Neuronal stem cell (in vitro differentiated cells): ENCODE results near the gene MUC5AC.

Experiments
- DNase-seq: peaks from one replicate; pipeline ENCODE4 v3.0.0-alpha.2; 2013; ENCODE audit warnings: low spot score
- H2AFZ ChIP-seq: one replicate; pipeline ENCODE4 v1.6.1; 2013; ENCODE audit warnings: mild to moderate bottlenecking, low read length, inconsistent platforms
- H2AK5ac ChIP-seq: 2 replicates; pipeline ENCODE4 v1.6.1; 2013; ENCODE audit warnings: low read depth, mild to moderate bottlenecking, inconsistent platforms, low read length, moderate library complexity, mixed read lengths
- H2BK120ac ChIP-seq: 2 replicates; pipeline ENCODE4 v1.6.1; 2013; ENCODE audit warnings: low read depth, mild to moderate bottlenecking, inconsistent platforms, low read length, moderate library complexity, mixed read lengths
- H2BK12ac ChIP-seq: one replicate; pipeline ENCODE4 v1.6.1; 2013; ENCODE audit warnings: low read length, inconsistent platforms
- H2BK15ac ChIP-seq: 2 replicates; pipeline ENCODE4 v1.6.1; 2013; ENCODE audit warnings: mild to moderate bottlenecking, low read length, inconsistent platforms, mixed read lengths
- H2BK5ac ChIP-seq: one replicate; pipeline ENCODE4 v1.6.1; 2013; ENCODE audit warnings: inconsistent platforms, mild to moderate bottlenecking, low read length, moderate library complexity
- H3K14ac ChIP-seq: one replicate; pipeline ENCODE4 v1.6.1; 2013; ENCODE audit warnings: low read length, inconsistent platforms
- H3K18ac ChIP-seq: 2 replicates; pipeline ENCODE4 v1.6.1; 2013; ENCODE audit warnings: low read length, inconsistent platforms
- H3K23ac ChIP-seq: 2 replicates; pipeline ENCODE4 v1.6.1; 2013; ENCODE audit warnings: low read depth, mild to moderate bottlenecking, mixed read lengths, low read length, inconsistent platforms; ENCODE audit not compliant: poor library complexity
- H3K27ac ChIP-seq: replicated peaks from 3 replicates; pipeline ENCODE4 v1.5.1; 2013; ENCODE audit warnings: low read length, inconsistent platforms
- H3K27me3 ChIP-seq, 3 experiments: 2 replicates each; pipeline ENCODE4 v1.6.1; 2013; ENCODE audit warnings: low read length in 3 of 3, mild to moderate bottlenecking in 2 of 3, inconsistent platforms in 1 of 3, low read depth in 1 of 3, mixed read lengths in 1 of 3, moderate library complexity in 1 of 3; ENCODE audit not compliant: control insufficient read depth in 3 of 3, insufficient read depth in 3 of 3
- H3K36me3 ChIP-seq, 2 donors: replicated peaks in 1 of 2; 2 replicates each; pipeline ENCODE4 v1.6.1; 2013; ENCODE audit warnings: low read length in 2 of 2; ENCODE audit not compliant: control insufficient read depth in 2 of 2, insufficient read depth in 2 of 2
- H3K4ac ChIP-seq: 2 replicates; pipeline ENCODE4 v1.6.1; 2013; ENCODE audit warnings: inconsistent platforms, mild to moderate bottlenecking, low read length, moderate library complexity
- H3K4me1 ChIP-seq, 2 donors: 1 replicate in 1 of 2; 2 replicates in 1 of 2; pipeline ENCODE4 v1.6.1; 2013; ENCODE audit warnings: low read length in 2 of 2, low read depth in 1 of 2; ENCODE audit not compliant: control insufficient read depth in 2 of 2, insufficient read depth in 1 of 2
- H3K4me2 ChIP-seq: one replicate; pipeline ENCODE4 v1.6.1; 2013; ENCODE audit warnings: mild to moderate bottlenecking, low read length, inconsistent platforms; ENCODE audit not compliant: insufficient read depth, poor library complexity, severe bottlenecking
- H3K4me3 ChIP-seq, 2 donors: 2 replicates each; pipeline ENCODE4 v1.5.1; 2013; ENCODE audit warnings: low read length in 2 of 2, mild to moderate bottlenecking in 2 of 2, inconsistent platforms in 1 of 2, moderate library complexity in 1 of 2
- H3K79me1 ChIP-seq: one replicate; pipeline ENCODE4 v1.6.1; 2013; ENCODE audit warnings: low read depth, mild to moderate bottlenecking, inconsistent platforms, low read length, moderate library complexity
- H3K9ac ChIP-seq: one replicate; pipeline ENCODE4 v1.6.1; 2013; ENCODE audit warnings: mild to moderate bottlenecking, low read depth, low read length, inconsistent platforms; ENCODE audit not compliant: poor library complexity
- H3K9me3 ChIP-seq, 2 donors: replicated peaks in 1 of 2; 2 replicates each; pipeline versions ENCODE3 to v1.6.1; 2013; ENCODE audit warnings: low read length in 2 of 2, mild to moderate bottlenecking in 2 of 2, inconsistent platforms in 1 of 2, low read depth in 1 of 2, mixed read lengths in 1 of 2, moderate library complexity in 1 of 2; ENCODE audit not compliant: control insufficient read depth in 2 of 2, insufficient read depth in 1 of 2
- H4K8ac ChIP-seq: one replicate; pipeline ENCODE4 v1.6.1; 2013; ENCODE audit warnings: low read depth, mild to moderate bottlenecking, inconsistent platforms, low read length, moderate library complexity
- H4K91ac ChIP-seq: one replicate; pipeline ENCODE4 v1.6.1; 2013; ENCODE audit warnings: low read length, low read depth, mild to moderate bottlenecking, inconsistent platforms; ENCODE audit not compliant: poor library complexity
- WGBS, 2 donors: extraction: QIAGEN DNeasy Blood & Tissue Kit; methylation state at CpG; one replicate each; pipeline ENCODE4 v1.1.7; 2013; ENCODE audit warnings: missing lambda C conversion rate in 2 of 2, mixed read lengths in 1 of 2; ENCODE audit not compliant: insufficient read length in 2 of 2, insufficient replicate concordance in 1 of 2; ENCODE audit errors: extremely low coverage in 2 of 2; 5-methylcytosine and 5-hydroxymethylcytosine counted together

Gene MUC5AC

DNA sequence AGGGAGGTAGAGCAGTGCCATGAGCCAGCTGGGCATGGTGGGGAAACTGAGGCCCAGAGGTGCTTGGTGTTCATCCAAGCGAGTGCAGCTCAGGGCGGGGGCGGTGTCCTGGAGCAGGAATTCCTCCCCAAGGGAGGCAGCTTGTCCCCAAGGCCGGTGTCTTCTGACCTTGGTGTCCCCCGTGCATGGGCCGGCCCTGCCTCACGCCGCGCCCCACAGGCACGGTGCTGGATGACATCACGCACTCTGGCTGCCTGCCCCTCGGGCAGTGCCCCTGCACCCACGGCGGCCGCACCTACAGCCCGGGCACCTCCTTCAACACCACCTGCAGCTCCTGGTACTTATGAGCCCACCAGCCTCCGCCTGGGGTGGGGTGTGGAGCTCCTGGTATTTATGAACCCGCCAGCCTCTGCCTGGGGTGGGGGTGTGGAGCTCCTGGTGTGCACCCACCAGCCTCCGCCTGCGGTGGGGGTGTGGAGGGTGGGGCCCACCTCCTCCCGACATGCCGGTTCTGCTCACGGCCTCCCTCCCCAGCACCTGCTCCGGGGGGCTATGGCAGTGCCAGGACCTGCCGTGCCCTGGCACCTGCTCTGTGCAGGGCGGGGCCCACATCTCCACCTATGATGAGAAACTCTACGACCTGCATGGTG is 71.8 kb downstream of the MUC5AC start:
- no peak overlapping the region for H2BK5ac ChIP-seq
- H2BK12ac ChIP-seq: peak overlapping the region; percentile 22
- peaks cover 0 to 3% (median 0%) of the 10 kb centered on the region in 3 experiments for H3K27me3 ChIP-seq
- no CpG with 5 or more reads among the region's 27 CpGs for WGBS, 2 donors
- peaks cover 4% of the 10 kb centered on the region for H3K79me1 ChIP-seq
- H3K18ac ChIP-seq: peak overlapping the region; percentile 57
- no peak overlapping the region for H3K27ac ChIP-seq
- H3K4me3 ChIP-seq: no peak overlapping the region
- H3K36me3 ChIP-seq: no peaks in the 10 kb centered on the region
- H3K9ac ChIP-seq: peak overlapping the region; percentile 21
- H4K8ac ChIP-seq: no peak overlapping the region
- no peak overlapping the region for H2AFZ ChIP-seq
- peak overlapping the region; percentile 49 for H2BK15ac ChIP-seq
- H4K91ac ChIP-seq: no peak overlapping the region
- H2AK5ac ChIP-seq: peak overlapping the region; percentile 82
- H3K14ac ChIP-seq: peak overlapping the region; percentile 63
- peak overlapping the region; percentile 89 for H3K23ac ChIP-seq
- no peak overlapping the region for H3K4me2 ChIP-seq
- H3K4ac ChIP-seq: no peak overlapping the region
- H3K9me3 ChIP-seq: no peaks in the 10 kb centered on the region
- no peak for DNase-seq
- peaks cover 0 to 5% of the 10 kb centered on the region in 2 donors for H3K4me1 ChIP-seq
- no peak overlapping the region for H2BK120ac ChIP-seq

GRCh38 chr11:1230121-1230455 is 72.3 kb downstream of the MUC5AC start:
- DNase-seq: no peak
- no CpG with 5 or more reads among the region's 5 CpGs for WGBS, 2 donors
- peaks cover 0 to 3% (median 0%) of the 10 kb centered on the region in 3 experiments for H3K27me3 ChIP-seq
- H4K91ac ChIP-seq: no peak overlapping the region
- H3K4me2 ChIP-seq: no peak overlapping the region
- peak overlapping the region; percentile 80 for H3K23ac ChIP-seq
- H3K18ac ChIP-seq: peak overlapping the region; percentile 6
- no peaks in the 10 kb centered on the region for H3K36me3 ChIP-seq
- no peak overlapping the region for H3K14ac ChIP-seq
- peak overlapping the region in 1 of 2 donors; percentile 67 for H3K4me3 ChIP-seq
- no peak overlapping the region for H3K4ac ChIP-seq
- H2BK15ac ChIP-seq: no peak overlapping the region
- H2BK5ac ChIP-seq: no peak overlapping the region
- H2AFZ ChIP-seq: no peak overlapping the region
- H3K4me1 ChIP-seq: peaks cover 0 to under 1% of the 10 kb centered on the region in 2 donors
- H2BK120ac ChIP-seq: no peak overlapping the region
- no peak overlapping the region for H2BK12ac ChIP-seq
- H3K9me3 ChIP-seq: no peaks in the 10 kb centered on the region
- no peak overlapping the region for H4K8ac ChIP-seq
- H3K9ac ChIP-seq: peak overlapping the region; percentile 53
- peaks cover 4% of the 10 kb centered on the region for H3K79me1 ChIP-seq
- no peak overlapping the region for H3K27ac ChIP-seq
- H2AK5ac ChIP-seq: peak overlapping the region; percentile 82

GRCh38 chr11:1230456-1231395 is 73.0 kb downstream of the MUC5AC start:
- Histone ChIP-seq H3K4me2 (no peak overlapping the region), H3K79me1 (peaks cover 3% of the 10 kb centered on the region), H3K14ac (peak overlapping the region; percentile 38), H3K27ac (no peak overlapping the region), H3K27me3 (peaks cover 0 to 3% (median 0%) of the 10 kb centered on the region in 3 experiments), H4K91ac (no peak overlapping the region), H3K4me1 (no peaks in the 10 kb centered on the region), H2BK5ac (no peak overlapping the region), H3K9ac (peak overlapping the region; percentile 53), H2AFZ (no peak overlapping the region), H3K36me3 (no peaks in the 10 kb centered on the region), H3K4ac (no peak overlapping the region), H4K8ac (no peak overlapping the region), H3K4me3 (peak overlapping the region in 1 of 2 donors; percentile 67), H2BK12ac (no peak overlapping the region), H3K9me3 (no peaks in the 10 kb centered on the region), H3K23ac (peak overlapping the region; percentile 80), H2AK5ac (peak overlapping the region; percentile 82), H2BK15ac (peak overlapping the region; percentile 67), H3K18ac (peak overlapping the region; percentile 64), H2BK120ac (no peak overlapping the region)
- WGBS, 2 donors: no CpG with 5 or more reads among the region's 45 CpGs
- DNase-seq: no peak
